Measurements from ENCODE around the gene MCC.

Gene MCC

GRCh38 chr5:113255579-113256386 lies 232.5 kb downstream of the MCC start:
- no peak for DNase-seq (ENCODE audit: insufficient read length, low spot score)
- no peak for FAIRE-seq
- TF ChIP-seq CTCF (IDR thresholded peaks at IDR 0.05; ENCODE audit: insufficient read depth, missing control alignments) = no peak

- TF ChIP-seq CTCF (IDR thresholded peaks at IDR 0.05; ENCODE audit: insufficient read depth, missing control alignments) = no peak
- no peak for FAIRE-seq
- DNase-seq (ENCODE audit: insufficient read length, low spot score) = no peak
Observed at GRCh38 chr5:113255105-113255504, 233.1 kb downstream of the MCC start.

- DNase-seq (ENCODE audit: insufficient read length, low spot score) = no peak
- no peak for FAIRE-seq
- TF ChIP-seq CTCF (IDR thresholded peaks at IDR 0.05; ENCODE audit: insufficient read depth, missing control alignments) = no peak
Observed at GRCh38 chr5:113253037-113253436, 235.2 kb downstream of the MCC start.

DNA sequence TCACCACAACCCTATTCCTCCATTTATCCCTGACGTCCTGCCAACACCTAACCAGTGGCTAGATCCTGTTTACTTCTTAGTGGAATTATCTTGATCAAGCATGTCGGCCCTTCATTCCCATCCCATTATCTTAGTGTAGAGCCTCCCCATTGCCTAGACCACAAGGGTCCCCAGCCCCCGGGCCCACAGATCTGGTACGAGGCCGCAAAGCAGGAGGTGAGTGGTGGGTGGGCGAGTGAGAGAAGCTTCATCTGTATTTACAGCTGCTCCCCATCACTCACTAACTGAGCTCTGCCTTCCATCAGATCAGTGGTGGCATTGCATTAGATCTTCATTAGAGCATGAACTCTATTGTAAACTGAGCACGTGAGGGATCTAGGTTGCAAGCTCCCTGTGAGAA lies 236.2 kb downstream of the MCC start:
- FAIRE-seq (no peak), DNase-seq (ENCODE audit: insufficient read length, low spot score) (no peak)
- no peak for TF ChIP-seq CTCF (IDR thresholded peaks at IDR 0.05; ENCODE audit: insufficient read depth, missing control alignments)

GRCh38 chr5:113250341-113250953 lies 237.8 kb downstream of the MCC start:
- no peak for TF ChIP-seq CTCF (IDR thresholded peaks at IDR 0.05; ENCODE audit: insufficient read depth, missing control alignments)
- DNase-seq (ENCODE audit: insufficient read length, low spot score) (no peak), FAIRE-seq (no peak)

DNA sequence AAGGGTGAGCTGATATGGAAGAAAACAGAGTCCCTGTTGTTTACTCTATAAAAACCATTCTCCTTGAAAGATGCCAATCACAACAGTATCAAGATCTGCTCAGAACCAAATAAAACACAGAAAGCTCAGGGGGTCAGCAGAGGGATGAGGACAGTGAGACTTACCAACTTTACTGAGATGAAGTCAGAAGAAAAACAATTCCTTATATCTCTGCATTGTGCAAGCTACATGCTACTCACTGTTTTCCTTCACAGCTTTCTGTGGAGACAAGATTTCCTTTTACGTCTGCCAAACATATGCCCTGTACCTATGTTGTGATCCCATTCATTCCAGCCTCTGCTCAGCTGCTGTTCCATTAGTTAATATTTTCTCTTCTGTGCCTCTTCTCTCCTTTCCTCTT lies 239.0 kb downstream of the MCC start:
- FAIRE-seq (no peak), DNase-seq (ENCODE audit: insufficient read length, low spot score) (no peak)
- no peak for TF ChIP-seq CTCF (IDR thresholded peaks at IDR 0.05; ENCODE audit: insufficient read depth, missing control alignments)

GRCh38 chr5:113246361-113246870 lies 241.8 kb downstream of the MCC start:
- FAIRE-seq (no peak), DNase-seq (ENCODE audit: insufficient read length, low spot score) (no peak)
- TF ChIP-seq CTCF (IDR thresholded peaks at IDR 0.05; ENCODE audit: insufficient read depth, missing control alignments) = no peak
